PC-3 (cell line): Measurements from ENCODE around the gene ALCAM. TPM values are rescaled to one million over a fixed set of nuclear protein-coding genes. Genes with fewer than 3 reads are reported as not detected.
A peak's percentile ranks its signal among the peaks of the same experiment; 100 is the strongest.

ENCODE experiments used
- ATAC-seq: fragments of 200-7000 bp; cut with Tn5 transposase; 2 replicates; pipeline ENCODE4 v1.9.1; 2020; ENCODE audit warnings: mild to moderate bottlenecking, moderate library complexity
- BruUV-seq: library from RNA; stranded (reverse); fragments of 400-500 nt; replicated peaks from 2 replicates; lab custom pipeline; 2021; lab: Mats Ljungman, UMichigan
- CTCF ChIA-PET: fragments of 300-600 bp; sonication (Branson Sonifier 250); formaldehyde crosslinking; loops from one replicate; lab custom pipeline; 2022; ENCODE audit warnings: antibody characterized with exemption; lab: Charles Lee
- POLR2A ChIA-PET: fragments of 300-600 bp; sonication (Branson Sonifier 250); formaldehyde crosslinking; loops from one replicate; lab custom pipeline; 2022; ENCODE audit warnings: antibody characterized with exemption; ENCODE audit not compliant: unreplicated experiment; lab: Charles Lee
- DNase-seq: peaks from one replicate; pipeline ENCODE4 v3.0.0-alpha.2; 2015
- H2AFZ ChIP-seq: fragments of 300-600 bp; sonication (generic); 2 replicates; pipeline ENCODE4 v1.6.0; 2016; ENCODE audit warnings: antibody characterized with exemption, low read length
- H3F3A ChIP-seq: fragments of 300-600 bp; sonication (generic); one replicate; pipeline ENCODE4 v1.6.0; 2017; ENCODE audit warnings: antibody characterized with exemption, low read length, control low read depth, mild to moderate bottlenecking; ENCODE audit not compliant: unreplicated experiment
- H3K27ac ChIP-seq: fragments of 300-600 bp; sonication (generic); 2 replicates; pipeline ENCODE4 v1.5.1; 2016; ENCODE audit warnings: mild to moderate bottlenecking, low read length
- H3K27me3 ChIP-seq: fragments of 300-600 bp; sonication (generic); 2 replicates; pipeline ENCODE4 v1.6.1; 2016; ENCODE audit warnings: low read length, mixed read lengths
- H3K36me3 ChIP-seq: fragments of 300-600 bp; sonication (generic); 2 replicates; pipeline ENCODE4 v1.6.1; 2016; ENCODE audit warnings: low read depth, mixed run types, low read length, mixed read lengths
- H3K4me1 ChIP-seq: fragments of 300-600 bp; sonication (generic); 2 replicates; pipeline ENCODE4 v1.5.1; 2016; ENCODE audit warnings: low read length; ENCODE audit not compliant: insufficient read depth
- H3K4me2 ChIP-seq: fragments of 300-600 bp; sonication (generic); 2 replicates; pipeline ENCODE4 v1.6.0; 2016; ENCODE audit warnings: low read length
- H3K4me3 ChIP-seq: fragments of 300-600 bp; sonication (generic); 2 replicates; pipeline ENCODE4 v1.5.1; 2016; ENCODE audit warnings: mild to moderate bottlenecking, low read length, mixed read lengths
- H3K79me2 ChIP-seq: fragments of 300-600 bp; sonication (generic); 2 replicates; pipeline ENCODE4 v1.6.1; 2017; ENCODE audit warnings: low read length, mixed read lengths
- H3K9ac ChIP-seq: fragments of 300-600 bp; sonication (generic); 2 replicates; pipeline ENCODE4 v1.6.0; 2016; ENCODE audit warnings: mild to moderate bottlenecking, low read length
- H3K9me2 ChIP-seq: fragments of 300-600 bp; sonication (generic); replicated peaks from 2 replicates; pipeline ENCODE4 v1.6.1; 2016; ENCODE audit warnings: mixed run types, low read length, mixed read lengths
- H3K9me3 ChIP-seq: fragments of 300-600 bp; sonication (generic); 2 replicates; pipeline ENCODE4 v1.6.1; 2016; ENCODE audit warnings: low read length, mixed read lengths
- H4K20me1 ChIP-seq: fragments of 300-600 bp; sonication (generic); 2 replicates; pipeline ENCODE4 v1.6.1; 2016; ENCODE audit warnings: low read length, mixed read lengths
- CTCF ChIP-seq: fragments of 300-600 bp; sonication (generic); conservative IDR thresholded peaks from 2 replicates; pipeline ENCODE4 v1.5.1; 2017; ENCODE audit warnings: antibody characterized with exemption, low read depth, mild to moderate bottlenecking, low read length
- EZH2 ChIP-seq: fragments of 300-600 bp; sonication (generic); IDR thresholded peaks from one replicate; pipeline ENCODE4 v1.6.1; 2017; ENCODE audit warnings: antibody characterized with exemption, mild to moderate bottlenecking, low read length; ENCODE audit not compliant: unreplicated experiment
- EZH2phosphoT487 ChIP-seq: fragments of 300-600 bp; sonication (generic); IDR thresholded peaks from 2 replicates; pipeline ENCODE4 v1.6.1; 2018; ENCODE audit warnings: mild to moderate bottlenecking, antibody characterized with exemption, low read length, borderline replicate concordance
- intact Hi-C: fragments of 100-400 bp; cut with micrococcal nuclease; formaldehyde crosslinking; loops from 2 replicates; pipeline ENCODE4 v1.9.0; 2023
- total RNA-seq: library from RNA; depleted of rRNA; stranded (reverse); fragments of >200 nt; gene quantifications from 2 replicates; pipeline ENCODE4 v1.2.3, GENCODE V29; 2014

ALCAM gene
- total RNA-seq, 1 experiment from 2014 or later = 169 TPM

GRCh38 chr3:105436687-105437086, 70.0 kb downstream of the ALCAM start:
- intact Hi-C loops = no loop called here
- Histone ChIP-seq H3K36me3 (peaks cover 14% of the 10 kb centered on the region; the same call in 1 of the 2 replicates), H3K27me3 (no peaks in the 10 kb centered on the region), H3K79me2 (peaks cover 82% of the 10 kb centered on the region), H2AFZ (no peak overlapping the region), H3K4me1 (no peaks in the 10 kb centered on the region), H3K9me2 (no peaks in the 10 kb centered on the region), H4K20me1 (no peaks in the 10 kb centered on the region), H3K9ac (no peak overlapping the region), H3F3A (peaks cover under 1% of the 10 kb centered on the region), H3K27ac (no peak overlapping the region), H3K4me3 (no peak overlapping the region), H3K9me3 (no peaks in the 10 kb centered on the region), H3K4me2 (no peak overlapping the region)
- DNase-seq (no peak), ATAC-seq (no peak)
- POLR2A ChIA-PET = interaction anchor here (0.7 kb wide), 1 partner anchor 50 kb away, joined by 3 read pairs; no protein-coding TSS in a partner anchor
- no peak for TF ChIP-seq EZH2phosphoT487
- TF ChIP-seq EZH2 = no peak
- TF ChIP-seq CTCF = no peak
- CTCF ChIA-PET = no interaction called here
- no TSS peak for BruUV-seq

GRCh38 chr3:105440113-105440512, 73.4 kb downstream of the ALCAM start:
- no TSS peak for BruUV-seq
- Histone ChIP-seq H3F3A (peaks cover 4% of the 10 kb centered on the region), H3K4me2 (no peak overlapping the region), H3K79me2 (peaks cover 65% of the 10 kb centered on the region), H3K36me3 (peaks cover 10% of the 10 kb centered on the region; the same call in 1 of the 2 replicates), H3K9ac (no peak overlapping the region), H3K4me1 (peaks cover 14% of the 10 kb centered on the region), H3K27me3 (no peaks in the 10 kb centered on the region), H3K27ac (no peak overlapping the region), H2AFZ (no peak overlapping the region), H3K9me2 (no peaks in the 10 kb centered on the region), H3K4me3 (no peak overlapping the region), H3K9me3 (no peaks in the 10 kb centered on the region), H4K20me1 (no peaks in the 10 kb centered on the region)
- intact Hi-C loops = no loop called here
- DNase-seq (no peak), ATAC-seq (no peak)
- POLR2A ChIA-PET = no interaction called here
- TF ChIP-seq EZH2phosphoT487 (no peak), CTCF (no peak), EZH2 (no peak)
- CTCF ChIA-PET = no interaction called here

GRCh38 chr3:105444725-105445124, 78.0 kb downstream of the ALCAM start:
- H3F3A ChIP-seq = peaks cover 4% of the 10 kb centered on the region
- no peak overlapping the region for H3K9ac ChIP-seq
- DNase-seq (peak; percentile 67), ATAC-seq (peak; percentile 69)
- CTCF ChIA-PET = no interaction called here
- H3K27ac ChIP-seq = no peak overlapping the region
- H3K9me2 ChIP-seq = no peaks in the 10 kb centered on the region
- no peaks in the 10 kb centered on the region for H4K20me1 ChIP-seq
- H3K4me3 ChIP-seq = no peak overlapping the region
- peak overlapping the region; percentile 11; the same call in 1 of the 2 replicates for H3K4me2 ChIP-seq
- BruUV-seq = no TSS peak
- H3K9me3 ChIP-seq = no peaks in the 10 kb centered on the region
- H3K79me2 ChIP-seq = peaks cover 77% of the 10 kb centered on the region
- H3K4me1 ChIP-seq = peaks cover 14% of the 10 kb centered on the region
- no peaks in the 10 kb centered on the region for H3K27me3 ChIP-seq
- H2AFZ ChIP-seq = no peak overlapping the region
- no peaks in the 10 kb centered on the region for H3K36me3 ChIP-seq
- POLR2A ChIA-PET = no interaction called here
- intact Hi-C loops = no loop called here
- TF ChIP-seq EZH2 = no peak
- no peak for TF ChIP-seq EZH2phosphoT487
- TF ChIP-seq CTCF = no peak
